ENCODE results near the gene AIG1.

GRCh38 chr6:143205991-143206390 is 145.3 kb downstream of the AIG1 start:
- no peak for TF ChIP-seq RFX5 (IDR thresholded peaks at IDR 0.05; ENCODE audit: low read length)
- TF ChIP-seq EZH2phosphoT487 (IDR thresholded peaks at IDR 0.05; ENCODE audit: borderline replicate concordance, low read depth), result no peak
- TF ChIP-seq, protein P1, sequence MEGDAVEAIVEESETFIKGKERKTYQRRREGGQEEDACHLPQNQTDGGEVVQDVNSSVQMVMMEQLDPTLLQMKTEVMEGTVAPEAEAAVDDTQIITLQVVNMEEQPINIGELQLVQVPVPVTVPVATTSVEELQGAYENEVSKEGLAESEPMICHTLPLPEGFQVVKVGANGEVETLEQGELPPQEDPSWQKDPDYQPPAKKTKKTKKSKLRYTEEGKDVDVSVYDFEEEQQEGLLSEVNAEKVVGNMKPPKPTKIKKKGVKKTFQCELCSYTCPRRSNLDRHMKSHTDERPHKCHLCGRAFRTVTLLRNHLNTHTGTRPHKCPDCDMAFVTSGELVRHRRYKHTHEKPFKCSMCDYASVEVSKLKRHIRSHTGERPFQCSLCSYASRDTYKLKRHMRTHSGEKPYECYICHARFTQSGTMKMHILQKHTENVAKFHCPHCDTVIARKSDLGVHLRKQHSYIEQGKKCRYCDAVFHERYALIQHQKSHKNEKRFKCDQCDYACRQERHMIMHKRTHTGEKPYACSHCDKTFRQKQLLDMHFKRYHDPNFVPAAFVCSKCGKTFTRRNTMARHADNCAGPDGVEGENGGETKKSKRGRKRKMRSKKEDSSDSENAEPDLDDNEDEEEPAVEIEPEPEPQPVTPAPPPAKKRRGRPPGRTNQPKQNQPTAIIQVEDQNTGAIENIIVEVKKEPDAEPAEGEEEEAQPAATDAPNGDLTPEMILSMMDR (IDR thresholded peaks at IDR 0.05), result no peak
- no peak for TF ChIP-seq YY1 (IDR thresholded peaks at IDR 0.05; ENCODE audit: low read depth)
- no peak for TF ChIP-seq USF2 (IDR thresholded peaks at IDR 0.05; ENCODE audit: borderline replicate concordance, low read depth, low read length)
- TF ChIP-seq, protein P2, sequence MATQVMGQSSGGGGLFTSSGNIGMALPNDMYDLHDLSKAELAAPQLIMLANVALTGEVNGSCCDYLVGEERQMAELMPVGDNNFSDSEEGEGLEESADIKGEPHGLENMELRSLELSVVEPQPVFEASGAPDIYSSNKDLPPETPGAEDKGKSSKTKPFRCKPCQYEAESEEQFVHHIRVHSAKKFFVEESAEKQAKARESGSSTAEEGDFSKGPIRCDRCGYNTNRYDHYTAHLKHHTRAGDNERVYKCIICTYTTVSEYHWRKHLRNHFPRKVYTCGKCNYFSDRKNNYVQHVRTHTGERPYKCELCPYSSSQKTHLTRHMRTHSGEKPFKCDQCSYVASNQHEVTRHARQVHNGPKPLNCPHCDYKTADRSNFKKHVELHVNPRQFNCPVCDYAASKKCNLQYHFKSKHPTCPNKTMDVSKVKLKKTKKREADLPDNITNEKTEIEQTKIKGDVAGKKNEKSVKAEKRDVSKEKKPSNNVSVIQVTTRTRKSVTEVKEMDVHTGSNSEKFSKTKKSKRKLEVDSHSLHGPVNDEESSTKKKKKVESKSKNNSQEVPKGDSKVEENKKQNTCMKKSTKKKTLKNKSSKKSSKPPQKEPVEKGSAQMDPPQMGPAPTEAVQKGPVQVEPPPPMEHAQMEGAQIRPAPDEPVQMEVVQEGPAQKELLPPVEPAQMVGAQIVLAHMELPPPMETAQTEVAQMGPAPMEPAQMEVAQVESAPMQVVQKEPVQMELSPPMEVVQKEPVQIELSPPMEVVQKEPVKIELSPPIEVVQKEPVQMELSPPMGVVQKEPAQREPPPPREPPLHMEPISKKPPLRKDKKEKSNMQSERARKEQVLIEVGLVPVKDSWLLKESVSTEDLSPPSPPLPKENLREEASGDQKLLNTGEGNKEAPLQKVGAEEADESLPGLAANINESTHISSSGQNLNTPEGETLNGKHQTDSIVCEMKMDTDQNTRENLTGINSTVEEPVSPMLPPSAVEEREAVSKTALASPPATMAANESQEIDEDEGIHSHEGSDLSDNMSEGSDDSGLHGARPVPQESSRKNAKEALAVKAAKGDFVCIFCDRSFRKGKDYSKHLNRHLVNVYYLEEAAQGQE (IDR thresholded peaks at IDR 0.05; ENCODE audit: low read depth, low read length), result no peak
- no peak for TF ChIP-seq POLR2AphosphoS5 (IDR thresholded peaks at IDR 0.05; ENCODE audit: low read depth, low read length)
- no peak for TF ChIP-seq GATA2 (CRISPR knock-in tag; IDR thresholded peaks at IDR 0.05)
- TF ChIP-seq TAF1 (IDR thresholded peaks at IDR 0.05; ENCODE audit: borderline replicate concordance, low read depth, low read length), result no peak
- TF ChIP-seq JUND (IDR thresholded peaks at IDR 0.05), result no peak
